C4-2B (cell line): ENCODE measurements around the gene NLRC3.

Experiments
- CTCF ChIP-seq: fragments of 450-650 bp; conservative IDR thresholded peaks from 2 replicates; pipeline ENCODE4 v1.5.1; 2017; ENCODE audit warnings: mild to moderate bottlenecking
- ZFX ChIP-seq: fragments of 450-650 bp; IDR thresholded peaks from 2 replicates; pipeline ENCODE4 v1.6.1; 2017

GRCh38 chr16:3550851-3551847 lies 26.1 kb downstream of the NLRC3 start:
- no peak for TF ChIP-seq CTCF
- no peak for TF ChIP-seq ZFX
